Measurements from ENCODE around the gene ELMOD2. TPM values are rescaled to one million over a fixed set of nuclear protein-coding genes. Genes with fewer than 3 reads are reported as not detected.
A peak's percentile ranks its signal among the peaks of the same experiment; 100 is the strongest.
"Not testable (repeated sequence)": the region's sequence is repeated elsewhere in the genome, so short reads cannot be mapped to it uniquely, and the experiment has no call there.

The ELMOD2 gene, protein sequence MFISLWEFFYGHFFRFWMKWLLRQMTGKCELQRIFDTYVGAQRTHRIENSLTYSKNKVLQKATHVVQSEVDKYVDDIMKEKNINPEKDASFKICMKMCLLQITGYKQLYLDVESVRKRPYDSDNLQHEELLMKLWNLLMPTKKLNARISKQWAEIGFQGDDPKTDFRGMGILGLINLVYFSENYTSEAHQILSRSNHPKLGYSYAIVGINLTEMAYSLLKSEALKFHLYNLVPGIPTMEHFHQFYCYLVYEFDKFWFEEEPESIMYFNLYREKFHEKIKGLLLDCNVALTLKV
- total RNA-seq: 15.7 TPM

DNA sequence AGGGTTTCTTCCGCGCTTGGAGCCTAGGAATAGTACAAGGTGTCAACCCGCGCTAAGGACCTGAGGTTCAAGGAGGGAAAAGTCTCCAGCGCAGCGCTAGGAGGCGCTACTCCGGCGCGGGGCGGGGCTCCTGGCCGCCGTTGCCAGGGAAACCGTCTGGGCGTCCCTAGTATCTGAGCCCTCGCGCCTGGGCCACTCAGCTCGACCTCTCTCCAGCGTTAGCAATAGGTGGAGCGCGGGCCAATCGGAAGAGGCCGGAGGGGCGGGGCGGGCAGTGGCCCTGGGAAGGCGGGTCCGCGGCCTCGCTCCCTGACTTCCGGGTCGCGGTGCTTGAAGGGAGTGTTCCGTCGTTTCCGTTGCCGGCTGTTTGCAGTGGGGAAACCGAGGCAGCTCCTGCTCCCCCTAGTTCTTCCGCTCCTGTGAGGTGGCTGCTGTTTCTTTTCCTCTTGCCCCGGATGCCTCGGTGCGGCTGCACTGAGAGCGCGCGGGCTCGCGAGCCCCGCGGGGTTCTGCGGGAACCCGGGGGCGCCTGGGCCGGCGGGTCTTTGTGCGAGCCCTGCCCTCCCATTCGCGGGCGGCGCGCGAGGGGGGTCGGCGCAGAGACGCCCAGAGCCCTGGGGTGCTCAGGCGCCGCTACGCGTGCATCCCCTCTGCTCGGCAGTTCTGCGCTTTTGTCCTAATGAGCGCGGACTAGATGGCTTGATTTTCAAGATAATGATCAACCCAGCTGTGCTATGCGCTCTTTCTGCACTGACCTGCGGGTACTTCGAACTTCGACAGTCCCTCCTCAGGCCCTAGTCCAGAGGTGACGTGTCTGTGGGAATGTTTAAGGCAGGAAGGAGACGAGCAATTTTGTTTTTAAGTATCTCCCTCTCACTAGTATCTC, at the start of gene ELMOD2:
TSS of gene ELMOD2 (plus strand) at position 312 of the 886 bp plus-strand sequence. CDS start 1,261 bp downstream, outside the sequence.
- ATAC-seq: peak; percentile 100

DNA sequence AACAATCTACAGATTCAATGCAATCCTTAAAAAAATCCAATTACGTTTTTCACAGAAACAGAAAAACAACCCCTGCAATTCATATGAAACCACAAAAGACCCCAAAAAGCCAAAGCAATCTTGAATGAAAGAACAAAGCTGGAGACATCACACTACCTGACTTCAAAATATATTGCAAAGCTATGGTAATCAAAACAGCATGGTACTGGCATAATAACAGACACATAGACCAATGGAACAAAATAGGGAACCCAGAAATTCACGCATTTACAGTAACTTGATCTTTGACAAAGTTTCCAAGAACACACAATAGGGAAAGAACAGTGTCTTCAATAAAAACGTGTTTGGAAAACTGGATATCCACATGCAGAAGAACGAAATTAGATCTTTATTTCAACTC, 40.5 kb upstream of the ELMOD2 start:
- no peak for ATAC-seq

DNA sequence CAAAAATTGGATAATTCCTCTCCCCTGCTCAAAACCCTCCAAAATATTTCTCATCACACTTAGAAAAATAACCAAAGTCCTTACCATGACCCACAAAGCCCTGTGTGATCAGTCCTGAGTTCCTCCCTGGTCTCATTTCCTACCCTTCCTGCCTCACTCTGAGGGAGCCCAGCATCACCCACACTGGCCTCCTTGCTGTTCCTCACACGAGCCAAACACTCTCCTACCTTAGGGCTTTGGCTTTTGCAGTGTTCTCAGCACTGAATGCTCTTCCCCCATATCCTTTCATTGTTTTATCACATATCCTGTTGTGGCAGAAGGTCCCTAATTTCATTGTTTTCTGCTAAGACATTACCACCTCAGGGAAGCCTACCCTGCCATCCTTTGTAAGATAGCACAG, 38.0 kb upstream of the ELMOD2 start:
- ATAC-seq: no peak

DNA sequence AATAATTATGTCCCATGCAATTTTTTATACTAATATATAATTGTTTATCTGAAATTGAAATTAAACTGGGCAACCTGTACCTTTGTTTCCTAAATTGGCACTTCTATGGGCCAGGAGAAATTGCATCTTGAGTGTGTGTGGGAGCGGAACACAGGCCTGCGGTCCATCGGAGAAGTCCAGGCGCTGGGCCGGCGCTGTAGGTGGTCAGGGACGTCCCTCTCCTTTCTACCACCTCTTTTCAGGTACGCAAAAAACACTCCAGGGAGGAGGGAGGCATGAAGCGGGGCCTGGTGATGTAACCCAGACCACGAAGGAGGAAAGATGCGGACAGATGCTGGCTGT, 26.6 kb upstream of the ELMOD2 start:
- ATAC-seq: no peak

DNA sequence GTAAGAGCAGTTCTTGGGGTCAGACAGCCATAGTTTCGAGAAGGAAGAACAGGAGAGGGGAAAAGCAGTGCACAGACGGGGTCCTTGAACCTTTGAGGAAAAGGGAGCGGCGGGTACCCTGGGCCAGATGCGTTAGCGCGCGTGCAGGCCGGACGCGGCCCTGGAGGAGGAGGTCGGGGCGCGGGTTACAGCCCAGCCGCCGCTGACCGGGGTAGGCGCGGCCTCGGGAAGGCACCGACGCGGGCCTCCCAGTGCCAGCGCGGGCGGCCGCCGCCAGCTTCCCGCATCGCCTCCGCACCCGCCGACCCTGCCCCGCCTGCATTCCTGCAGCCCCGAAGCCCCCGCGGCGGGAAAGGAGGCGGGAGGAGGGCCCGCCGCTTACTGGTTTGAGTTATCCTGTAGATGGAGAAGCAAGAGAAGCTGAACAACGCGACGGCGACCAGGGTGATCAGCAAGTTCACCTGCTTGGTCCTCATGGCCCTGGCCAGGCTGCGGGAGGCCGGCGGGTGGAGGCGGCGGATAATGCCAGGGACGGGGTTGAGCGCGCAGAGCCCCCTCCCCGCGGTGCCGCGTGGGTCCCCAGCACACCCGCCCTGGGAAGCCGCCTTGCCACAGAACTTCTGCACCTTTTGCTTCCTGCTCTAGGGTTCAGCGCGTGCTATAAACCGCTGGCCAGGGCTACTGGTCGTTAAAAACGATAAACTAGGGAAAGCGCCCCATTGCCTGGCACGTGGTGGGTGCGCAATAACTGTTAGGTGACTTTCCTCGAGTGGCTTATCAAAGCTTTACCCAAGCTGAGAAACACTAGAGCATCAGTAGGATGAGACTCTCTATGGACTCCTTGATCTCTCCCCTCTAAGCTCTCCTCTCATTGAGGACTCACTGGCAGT, 26.0 kb upstream of the ELMOD2 start, which contains the start of gene MGAT4D:
TSS of gene MGAT4D (minus strand) at position 547 of the 890 bp plus-strand sequence. CDS start at position 476, 71 bp downstream.
- no peak for ATAC-seq

DNA sequence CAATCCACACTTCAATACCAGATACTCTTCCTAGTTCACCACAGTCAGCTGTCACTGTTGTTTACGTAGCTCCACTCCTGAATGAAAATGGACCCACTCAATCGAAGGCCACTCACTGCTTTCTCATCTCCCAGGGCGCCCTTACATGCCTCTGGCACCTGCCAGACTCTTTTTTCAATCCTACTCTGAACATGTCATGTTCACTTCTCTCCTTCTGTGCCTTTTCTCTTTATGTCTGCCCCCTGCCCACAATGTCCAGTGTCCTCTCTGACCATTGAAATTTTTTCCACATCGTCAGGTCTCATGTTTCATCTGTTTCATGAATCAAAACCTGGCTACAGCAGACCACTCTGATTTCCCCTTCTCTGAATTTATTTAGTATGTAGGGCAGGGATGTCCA, 24.6 kb upstream of the ELMOD2 start:
- ATAC-seq: no peak

DNA sequence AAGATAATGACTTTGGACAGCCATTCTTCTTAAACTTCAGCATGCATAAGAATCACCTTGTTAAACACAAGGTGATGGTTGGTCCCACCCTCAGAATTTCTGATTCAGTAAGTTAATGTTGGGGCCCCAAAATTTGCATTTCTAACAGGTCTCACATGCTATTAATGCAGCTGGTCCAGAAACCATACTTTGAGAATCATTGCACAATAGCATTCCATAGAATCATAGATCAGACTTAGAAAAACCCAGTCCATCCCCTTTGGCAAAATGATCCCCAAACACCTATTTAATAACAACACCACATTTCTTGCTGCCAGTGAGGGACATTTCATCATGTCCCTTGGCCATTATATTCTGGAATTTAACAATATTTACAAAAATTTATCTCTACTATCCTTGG, 19.7 kb upstream of the ELMOD2 start:
- no peak for ATAC-seq

DNA sequence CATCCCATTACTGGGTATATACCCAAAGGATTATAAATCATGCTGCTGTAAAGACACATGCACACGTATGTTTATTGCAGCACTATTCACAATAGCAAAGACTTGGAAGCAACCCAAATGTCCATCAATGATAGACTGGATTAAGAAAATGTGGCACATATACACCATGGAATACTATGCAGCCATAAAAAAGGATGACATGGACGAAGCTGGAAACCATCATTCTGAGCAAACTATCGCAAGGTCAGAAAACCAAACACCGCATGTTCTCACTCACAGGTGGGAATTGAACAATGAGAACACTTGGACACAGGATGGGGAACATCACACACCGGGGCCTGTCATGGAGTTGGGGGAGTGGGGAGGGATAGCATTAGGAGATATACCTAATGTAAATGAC, 10.2 kb upstream of the ELMOD2 start:
- ATAC-seq: not testable (repeated sequence)

DNA sequence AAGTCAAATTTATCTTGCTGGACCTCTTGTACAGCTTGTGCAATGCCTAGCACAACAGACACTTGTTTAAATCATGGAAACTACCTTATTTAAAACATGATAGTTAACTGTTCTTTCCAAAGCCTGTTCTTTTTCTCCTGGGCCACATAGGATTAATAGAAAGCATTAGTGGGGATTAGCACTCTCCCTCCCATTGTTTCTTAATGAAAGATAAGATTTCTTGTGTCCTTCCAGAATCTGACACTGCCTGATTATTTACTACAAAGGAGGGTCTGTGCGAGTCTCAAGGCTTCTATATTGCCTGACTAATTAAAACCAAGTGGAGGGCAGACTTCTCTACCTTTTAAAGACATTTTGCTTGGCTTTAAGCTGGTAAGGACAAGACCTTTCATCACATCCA, 8.5 kb upstream of the ELMOD2 start:
- ATAC-seq: no peak

DNA sequence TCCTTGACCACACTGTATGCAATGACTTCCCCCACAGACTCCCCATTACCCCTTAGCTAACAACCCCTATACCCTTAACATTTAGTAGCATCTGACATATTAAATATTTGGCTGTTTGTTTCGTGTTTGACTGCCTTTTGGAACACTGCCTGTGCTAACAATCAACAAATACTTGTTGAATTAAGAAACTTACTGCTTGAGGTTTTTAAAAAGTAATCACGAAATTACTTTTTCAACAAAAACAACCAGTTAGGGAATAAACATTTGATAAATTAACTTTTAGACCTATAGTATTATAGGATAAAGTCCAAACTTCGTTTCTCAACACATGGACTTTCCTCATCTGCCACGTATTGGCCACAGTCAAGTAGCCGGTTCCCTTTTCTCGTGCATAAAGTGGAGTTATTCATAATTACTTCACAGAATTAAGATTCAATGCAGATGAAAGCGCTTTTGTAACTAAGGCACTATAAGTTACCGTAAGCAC, 555 bp upstream of the ELMOD2 start:
- no peak for ATAC-seq

DNA sequence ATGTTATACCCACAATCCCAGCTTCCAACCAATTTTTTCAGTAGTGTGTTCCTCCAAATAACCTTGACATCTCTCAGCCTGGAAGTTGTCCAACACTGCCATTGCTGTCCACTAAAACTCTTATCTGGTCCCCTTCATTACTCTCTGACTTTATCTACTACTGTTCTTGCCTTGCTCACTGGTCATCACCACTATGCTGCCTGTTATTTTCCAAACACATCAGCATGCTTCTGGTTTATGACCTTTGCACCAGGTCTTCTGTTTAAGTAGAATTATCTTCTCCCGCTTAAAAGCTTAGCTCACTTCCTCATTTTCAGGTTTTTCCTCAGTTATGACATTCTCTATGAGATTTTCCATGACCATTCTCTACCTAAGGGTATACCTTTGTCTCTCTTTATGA, 5.5 kb downstream of the ELMOD2 start:
- no peak for ATAC-seq

DNA sequence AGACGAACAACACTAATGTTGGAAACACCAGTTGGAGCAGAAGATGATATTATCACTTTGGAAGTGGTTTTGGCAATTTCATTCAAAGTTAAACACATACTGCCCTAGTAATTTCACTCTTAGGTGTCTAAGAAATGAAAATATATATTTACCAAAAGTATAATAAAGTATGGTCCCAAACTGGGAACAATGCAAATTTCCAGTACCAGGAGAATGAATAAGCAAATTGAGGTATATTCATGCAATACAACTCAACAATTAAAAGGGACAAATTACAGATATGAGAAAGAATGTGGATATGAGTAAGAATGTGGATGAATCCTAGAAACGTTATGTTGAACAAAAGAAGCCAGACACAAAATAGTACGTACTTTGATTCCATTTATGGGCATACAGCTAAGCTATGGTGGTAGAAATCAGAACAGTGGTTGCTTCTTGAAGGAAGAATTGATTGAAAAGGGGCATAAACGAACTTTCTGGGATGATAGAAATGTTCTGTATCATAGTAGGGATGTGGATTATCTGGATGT, 10.0 kb downstream of the ELMOD2 start:
- no peak for ATAC-seq

DNA sequence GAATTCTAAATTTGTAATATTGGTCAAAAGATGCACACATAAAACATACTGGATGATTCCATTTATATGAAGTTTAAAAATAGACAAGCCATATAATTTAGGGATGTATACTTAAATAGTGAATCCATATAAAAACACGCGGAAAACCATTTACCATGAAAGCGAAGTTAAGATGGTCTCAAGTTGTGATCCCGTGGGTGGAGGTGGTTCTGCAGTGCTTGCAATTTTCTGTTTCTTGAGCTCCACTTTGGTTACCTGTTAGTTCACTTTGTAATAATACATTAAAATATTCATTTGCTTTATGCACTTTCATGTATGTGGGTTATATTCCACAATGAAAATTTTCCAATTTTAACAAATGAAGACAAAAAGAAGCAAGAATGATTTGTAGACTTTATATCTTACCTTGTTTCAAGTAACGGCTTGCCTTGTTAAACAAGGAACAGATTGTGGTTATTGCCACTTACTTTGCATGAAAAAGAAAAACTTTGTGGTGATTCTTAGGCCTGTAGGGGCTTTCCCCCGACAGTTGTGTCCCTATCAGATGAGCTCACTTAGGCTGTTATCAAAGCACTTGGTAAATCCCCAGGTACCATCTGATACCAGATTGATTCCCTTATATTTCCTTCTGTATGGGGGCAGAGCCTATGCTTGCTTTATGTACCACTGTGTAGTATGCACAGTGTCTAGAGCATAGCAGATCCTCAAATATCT, 32.6 kb downstream of the ELMOD2 start:
- ATAC-seq: no peak

DNA sequence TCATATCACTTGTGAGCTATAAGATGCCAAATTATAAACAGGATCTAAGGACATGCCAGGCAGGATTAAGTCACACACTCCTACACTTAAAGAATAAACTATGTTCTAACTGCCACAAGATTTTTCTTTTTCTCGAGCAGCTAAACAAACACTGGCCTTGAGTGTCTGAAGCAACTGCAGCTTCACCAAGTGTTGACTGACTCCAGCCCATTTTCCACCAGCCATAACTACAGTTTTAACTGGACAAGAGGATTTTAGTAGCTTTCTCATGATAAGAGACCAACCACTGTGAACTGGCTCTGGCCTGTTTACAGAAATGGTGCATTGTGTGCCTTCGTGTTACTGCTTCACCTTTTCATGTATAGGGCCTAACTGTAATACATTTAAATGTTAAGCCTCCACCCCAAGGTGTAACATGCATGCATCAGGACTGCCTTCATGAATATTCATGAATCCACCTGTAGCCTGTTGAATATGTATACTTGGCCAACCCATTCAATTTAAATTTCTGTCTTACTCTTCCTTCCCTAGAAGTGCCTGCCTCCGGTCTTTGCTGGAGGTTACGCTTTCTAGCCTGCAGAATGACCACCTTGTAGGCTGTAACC, 34.0 kb downstream of the ELMOD2 start:
- no peak for ATAC-seq

DNA sequence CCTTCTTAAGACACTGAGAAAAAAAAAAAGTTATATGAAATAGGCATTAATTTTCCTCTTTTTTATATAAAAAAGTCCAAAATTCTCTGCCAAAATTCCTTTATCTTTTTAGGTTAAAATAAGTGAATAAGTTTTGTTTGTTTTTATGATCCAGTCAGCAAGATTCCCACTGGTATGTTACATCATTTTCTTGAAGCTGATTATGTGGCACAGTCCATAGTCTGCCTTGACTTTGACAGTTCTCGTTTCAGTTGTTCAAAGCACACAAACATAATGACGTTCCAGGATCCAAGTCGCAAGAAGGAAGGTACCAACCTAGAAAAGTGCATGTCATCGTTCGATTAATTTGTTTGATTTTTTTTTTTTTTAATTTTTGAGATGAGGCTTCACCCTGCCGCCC, 35.7 kb downstream of the ELMOD2 start:
- no peak for ATAC-seq

DNA sequence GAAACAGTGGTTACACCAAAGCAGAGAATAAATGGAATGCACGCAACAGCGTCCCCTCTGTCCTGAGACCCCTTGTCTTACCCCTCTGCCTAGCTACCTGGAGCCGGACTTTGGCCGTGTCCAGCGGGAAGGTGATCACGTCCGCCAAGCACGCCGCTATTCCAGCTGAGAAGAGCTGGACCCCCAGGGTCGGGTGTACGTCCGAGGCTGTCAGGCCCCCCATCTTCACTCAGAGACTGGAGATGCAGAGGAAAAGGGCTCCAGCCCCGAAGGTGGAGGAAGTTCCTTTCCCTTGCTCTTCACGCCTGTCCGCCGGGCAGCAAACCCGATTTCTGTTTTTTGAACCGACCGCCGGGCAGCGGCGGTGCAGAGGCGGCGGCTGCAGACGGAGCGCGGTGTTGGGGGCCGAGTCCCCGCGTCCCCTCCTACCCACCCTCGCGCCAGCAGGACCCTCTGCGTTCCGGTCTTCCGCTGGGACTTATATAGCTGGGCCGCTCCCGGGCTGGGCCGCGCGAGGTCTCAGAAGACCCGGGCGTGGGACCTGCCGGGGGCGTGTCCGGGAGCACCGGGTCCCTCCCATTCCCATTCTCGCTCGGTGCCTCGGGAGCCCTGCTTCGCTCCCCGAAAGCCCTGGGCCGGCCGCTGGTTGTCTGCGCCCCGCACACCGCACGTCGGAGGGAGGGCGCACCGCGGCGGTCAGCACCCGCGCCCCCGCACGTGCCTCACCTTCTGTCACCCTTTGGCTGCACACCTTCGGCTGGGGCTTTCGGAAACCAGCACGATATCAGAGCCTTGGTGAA, 44.7 kb downstream of the ELMOD2 start, which contains the start of gene UCP1:
TSS of gene UCP1 (minus strand) at position 455 of the 800 bp plus-strand sequence. CDS start at position 223, 232 bp downstream.
- peak; percentile 66 for ATAC-seq

DNA sequence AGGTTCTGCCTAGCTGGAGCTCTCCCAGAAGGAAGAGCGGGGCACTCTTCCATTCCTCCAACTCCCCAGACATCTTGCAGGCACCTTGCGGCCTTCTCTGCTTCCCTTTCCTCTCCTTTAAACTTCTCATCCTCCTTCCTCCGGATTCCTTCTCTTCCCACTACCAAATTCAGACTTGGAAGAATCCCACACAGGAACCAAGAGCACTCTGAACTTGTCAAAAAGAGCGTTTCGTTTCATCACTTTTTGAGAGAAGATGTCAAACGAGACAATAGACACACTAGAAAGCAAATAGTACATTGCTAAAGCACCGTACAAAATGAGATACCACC, 45.3 kb downstream of the ELMOD2 start:
- no peak for ATAC-seq

DNA sequence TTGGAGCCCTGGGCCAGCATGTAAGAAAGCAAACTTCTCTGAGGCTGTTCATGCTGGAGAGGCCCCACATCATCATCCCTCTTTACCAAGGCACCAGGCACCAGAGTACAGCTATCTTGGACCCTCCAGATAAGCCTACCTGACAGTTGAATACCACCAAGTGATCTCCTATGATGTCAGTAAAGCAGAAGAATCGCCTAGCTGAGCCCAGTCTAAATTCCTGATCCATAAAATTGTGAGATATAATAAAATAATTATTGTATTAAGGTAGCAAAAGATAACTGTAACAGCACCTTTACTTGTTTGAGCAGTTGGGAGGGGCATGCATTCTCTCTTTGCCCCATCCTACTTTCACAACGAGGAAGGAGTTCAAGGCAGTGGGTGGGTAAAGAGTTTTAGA, 47.7 kb downstream of the ELMOD2 start:
- no peak for ATAC-seq

DNA sequence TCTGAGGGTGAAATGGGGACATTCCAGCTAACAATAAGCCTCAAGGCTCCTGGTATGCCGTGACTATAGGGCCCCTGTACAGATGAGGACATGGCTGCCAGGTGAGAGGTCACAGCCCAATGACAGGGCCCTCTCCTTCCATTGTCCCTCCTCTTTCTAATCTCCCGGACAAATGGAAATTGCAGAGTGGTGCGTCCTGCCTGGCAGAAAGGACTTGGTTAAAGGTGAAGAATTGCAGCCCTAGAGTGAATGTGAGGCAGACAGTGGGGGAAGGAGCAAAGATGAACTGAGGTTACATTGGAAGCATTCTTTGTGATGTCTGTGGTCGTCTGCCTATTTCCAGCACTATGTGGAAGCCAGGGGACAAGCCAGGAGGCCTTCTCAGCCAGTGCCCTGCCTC, 51.5 kb downstream of the ELMOD2 start:
- ATAC-seq: no peak

DNA sequence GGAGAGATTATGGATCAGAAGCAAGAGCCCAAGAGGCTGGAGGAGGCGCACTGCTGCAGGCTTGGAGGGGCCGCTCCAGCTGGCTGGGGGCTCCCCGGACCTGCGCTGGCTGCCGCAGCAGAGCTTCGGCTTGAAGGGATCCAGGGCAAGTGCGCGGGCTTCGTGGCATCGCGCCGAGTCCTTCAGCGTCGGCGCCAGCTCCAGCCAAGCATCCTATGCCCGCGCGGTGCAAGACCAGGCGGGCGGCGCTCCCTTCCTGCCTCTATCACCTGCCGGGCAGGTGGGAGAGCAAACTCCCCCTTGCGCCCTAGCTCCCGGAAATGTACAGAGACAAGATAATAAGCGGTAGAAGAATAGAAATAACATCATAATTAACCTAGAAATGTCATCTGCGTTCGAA, 55.3 kb downstream of the ELMOD2 start:
- no peak for ATAC-seq

DNA sequence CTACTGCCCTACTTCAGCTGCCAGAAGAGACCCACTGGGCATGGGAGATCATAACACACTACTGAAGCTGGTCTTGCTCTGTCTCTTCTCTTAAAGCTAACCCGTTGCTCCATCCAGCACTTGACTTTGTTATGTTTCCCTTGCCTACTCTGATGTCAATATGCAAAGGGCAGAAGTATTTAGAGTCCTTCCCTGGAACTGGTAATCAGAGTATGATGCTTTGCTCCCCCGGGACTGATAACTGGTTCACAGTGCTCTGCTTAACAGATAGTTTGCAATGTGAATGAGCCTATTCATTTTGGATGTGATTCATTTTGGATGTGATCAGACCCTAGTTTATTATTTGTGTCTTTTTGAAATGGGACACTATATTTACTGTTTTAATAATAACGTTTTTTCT, 57.1 kb downstream of the ELMOD2 start:
- ATAC-seq: no peak
